GM19467 (cell line): ENCODE measurements around the gene PLCG2.
"Not testable (repeated sequence)": the region's sequence is repeated elsewhere in the genome, so short reads cannot be mapped to it uniquely, and the experiment has no call there.

Experiments used
- ATAC-seq: cut with Tn5 transposase; IDR thresholded peaks from one replicate; pipeline ENCODE4 v1.9.1; 2021; ENCODE audit warnings: mild to moderate bottlenecking, moderate library complexity; ENCODE audit not compliant: unreplicated experiment

PLCG2 gene

GRCh38 chr16:81933361-81933760 is 154.3 kb downstream of the PLCG2 start:
- no peak for ATAC-seq

GRCh38 chr16:81934711-81935110 is 155.6 kb downstream of the PLCG2 start:
- ATAC-seq, result not testable (repeated sequence)

GRCh38 chr16:81936209-81937000 is 157.3 kb downstream of the PLCG2 start:
- no peak for ATAC-seq

GRCh38 chr16:81937305-81938038 is 158.4 kb downstream of the PLCG2 start:
- no peak for ATAC-seq

- ATAC-seq, result no peak
Measured at GRCh38 chr16:81938326-81939163, 159.5 kb downstream of the PLCG2 start.

- no peak for ATAC-seq
Measured at GRCh38 chr16:81939164-81940056, 160.3 kb downstream of the PLCG2 start.

GRCh38 chr16:81940781-81941560 is 161.9 kb downstream of the PLCG2 start:
- ATAC-seq, result no peak

- ATAC-seq, result no peak
Measured at GRCh38 chr16:81942007-81942601, 163.0 kb downstream of the PLCG2 start.

- no peak for ATAC-seq
Measured at GRCh38 chr16:81945665-81946064, 166.6 kb downstream of the PLCG2 start.

GRCh38 chr16:81946206-81946605 is 167.1 kb downstream of the PLCG2 start:
- ATAC-seq, result no peak

- ATAC-seq, result no peak
Measured at GRCh38 chr16:81951564-81951963, 172.5 kb downstream of the PLCG2 start.

GRCh38 chr16:81956213-81956948 is 177.3 kb downstream of the PLCG2 start:
- no peak for ATAC-seq

GRCh38 chr16:81964808-81965207 is 185.7 kb downstream of the PLCG2 start:
- ATAC-seq, result no peak

- ATAC-seq, result no peak
Measured at GRCh38 chr16:81967358-81967757, 188.3 kb downstream of the PLCG2 start.

GRCh38 chr16:81971853-81972252 is 192.8 kb downstream of the PLCG2 start:
- no peak for ATAC-seq

GRCh38 chr16:81973737-81974136 is 194.6 kb downstream of the PLCG2 start:
- no peak for ATAC-seq

- no peak for ATAC-seq
Measured at GRCh38 chr16:81975637-81976036, 196.5 kb downstream of the PLCG2 start.

GRCh38 chr16:81977335-81977942 is 198.3 kb downstream of the PLCG2 start:
- ATAC-seq, result not testable (repeated sequence)
